ENCODE results near the gene TECR.
A peak's percentile ranks its signal among the peaks of the same experiment; 100 is the strongest.

TECR gene, protein sequence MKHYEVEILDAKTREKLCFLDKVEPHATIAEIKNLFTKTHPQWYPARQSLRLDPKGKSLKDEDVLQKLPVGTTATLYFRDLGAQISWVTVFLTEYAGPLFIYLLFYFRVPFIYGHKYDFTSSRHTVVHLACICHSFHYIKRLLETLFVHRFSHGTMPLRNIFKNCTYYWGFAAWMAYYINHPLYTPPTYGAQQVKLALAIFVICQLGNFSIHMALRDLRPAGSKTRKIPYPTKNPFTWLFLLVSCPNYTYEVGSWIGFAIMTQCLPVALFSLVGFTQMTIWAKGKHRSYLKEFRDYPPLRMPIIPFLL

DNA sequence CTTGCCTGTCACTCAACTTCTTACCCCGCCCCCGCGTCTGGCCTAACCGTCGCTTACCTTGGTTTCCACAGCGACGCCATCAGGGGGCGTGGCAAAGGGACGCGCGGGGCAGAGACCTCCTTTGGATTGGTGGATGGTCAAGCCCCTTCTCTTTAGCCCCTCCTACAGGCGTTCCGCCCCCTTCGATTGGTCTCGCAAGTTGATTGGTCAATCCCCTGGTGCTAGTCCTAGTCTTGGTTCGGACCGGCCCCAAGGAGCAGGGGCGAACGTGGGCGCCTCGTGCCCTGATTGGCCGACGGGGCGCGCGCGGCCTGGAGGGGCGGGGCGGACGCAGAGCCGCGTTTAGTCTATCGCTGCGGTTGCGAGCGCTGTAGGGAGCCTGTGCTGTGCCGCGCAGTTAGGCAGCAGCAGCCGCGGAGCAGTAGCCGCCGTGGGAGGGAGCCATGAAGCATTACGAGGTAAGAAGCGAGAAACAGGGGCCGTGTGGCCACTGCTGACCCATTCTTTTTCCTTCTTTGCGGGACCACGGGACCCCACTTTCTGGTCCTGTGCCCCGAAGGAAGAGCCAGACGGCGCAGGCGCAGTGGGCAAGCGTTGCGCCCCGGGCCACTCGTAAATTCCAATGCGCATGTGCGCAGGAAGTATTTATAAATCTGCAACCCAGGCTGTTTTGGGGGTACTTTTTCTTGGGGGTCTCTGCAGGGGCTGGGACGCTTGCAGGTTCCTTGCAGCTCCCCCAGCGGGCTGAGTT lies at the start of gene TECR:
Gene TECR (plus strand): TSS at position 341 of the 751 bp plus-strand sequence. CDS start 103 bp downstream, at position 444.
- no peaks in the 10 kb centered on the region for H3K9me3 Mint-ChIP-seq

DNA sequence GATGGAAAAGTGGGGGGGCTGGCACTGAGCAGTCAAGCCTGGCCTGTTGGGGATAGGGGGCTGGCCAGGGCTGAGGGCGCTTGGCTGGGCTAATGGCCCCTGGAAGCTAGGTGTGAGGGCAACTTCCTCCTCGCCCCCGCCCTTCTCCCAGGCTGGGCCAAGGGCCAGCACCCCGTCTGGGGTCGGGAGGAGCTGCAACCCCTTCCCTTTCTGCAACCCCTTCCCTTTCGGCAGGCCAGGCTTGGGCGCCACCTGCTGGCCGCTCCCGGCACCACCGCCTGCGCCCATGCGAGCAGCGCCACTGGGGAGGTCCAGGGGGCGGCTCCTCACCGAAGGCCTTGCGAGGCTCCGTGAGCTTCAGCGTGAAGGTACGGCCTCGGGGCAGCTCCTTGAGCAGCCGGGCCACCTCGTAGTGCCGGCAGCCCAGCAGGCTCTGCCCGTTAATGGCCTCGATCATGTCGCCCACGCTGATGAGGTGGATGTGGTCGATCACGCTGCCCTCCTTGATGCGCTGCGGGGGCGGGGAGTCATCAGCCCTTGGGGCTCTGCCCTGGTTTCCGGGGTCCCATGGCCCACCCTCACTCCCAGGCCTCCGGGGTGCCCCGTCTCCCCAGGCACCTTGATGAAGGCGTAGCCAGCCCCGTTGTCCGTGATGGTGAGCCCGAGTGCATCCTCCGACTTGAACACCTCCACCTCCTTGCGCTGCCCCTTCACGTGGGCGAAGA lies 49.3 kb upstream of the TECR start:
- Mint-ChIP-seq H3K36me3 (ENCODE audit: low read depth) (no peaks in the 10 kb centered on the region), H3K4me3 (no peak overlapping the region), H3K27ac (no peak overlapping the region), H3K4me1 (peaks cover 19% of the 10 kb centered on the region), H3K27me3 (peaks cover 2% of the 10 kb centered on the region), H3K9me3 (no peaks in the 10 kb centered on the region)
- peak; percentile 79 for DNase-seq
- peak; percentile 45 for ATAC-seq

More for the DNA sequence above, at the start of gene TECR:
- Mint-ChIP-seq H3K36me3 (ENCODE audit: low read depth) (no peaks in the 10 kb centered on the region), H3K27me3 (no peaks in the 10 kb centered on the region), H3K4me3 (peak within 1 kb of the TSS; percentile 92), H3K4me1 (peaks cover 35% of the 10 kb centered on the region), H3K27ac (peak within 1 kb of the TSS; percentile 97)
- DNase-seq (peak; percentile 100), ATAC-seq (peak; percentile 98)

DNA sequence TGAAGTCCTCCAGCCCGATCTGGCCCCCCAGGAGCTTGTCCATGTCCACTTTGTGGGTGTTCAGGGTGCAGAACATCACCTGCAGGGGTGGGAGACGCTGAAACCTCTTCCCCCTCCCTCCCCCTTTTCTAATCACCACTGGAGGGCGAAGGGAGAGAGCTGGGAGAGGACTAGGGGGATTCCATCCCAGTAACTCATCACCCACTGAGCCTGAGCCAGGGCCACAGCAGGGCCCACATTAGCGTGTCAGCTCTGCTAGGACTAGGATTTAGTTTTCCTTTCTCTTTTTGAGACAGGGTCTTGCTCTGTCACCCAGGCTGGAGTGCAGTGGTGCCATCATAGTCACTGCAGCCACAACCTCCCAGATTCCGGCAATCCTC lies 48.7 kb upstream of the TECR start:
- DNase-seq (no peak), ATAC-seq (no peak)
- Mint-ChIP-seq H3K27me3 (no peaks in the 10 kb centered on the region), H3K9me3 (no peaks in the 10 kb centered on the region), H3K36me3 (ENCODE audit: low read depth) (no peaks in the 10 kb centered on the region), H3K4me1 (peaks cover 14% of the 10 kb centered on the region), H3K4me3 (no peak overlapping the region), H3K27ac (no peak overlapping the region)

DNA sequence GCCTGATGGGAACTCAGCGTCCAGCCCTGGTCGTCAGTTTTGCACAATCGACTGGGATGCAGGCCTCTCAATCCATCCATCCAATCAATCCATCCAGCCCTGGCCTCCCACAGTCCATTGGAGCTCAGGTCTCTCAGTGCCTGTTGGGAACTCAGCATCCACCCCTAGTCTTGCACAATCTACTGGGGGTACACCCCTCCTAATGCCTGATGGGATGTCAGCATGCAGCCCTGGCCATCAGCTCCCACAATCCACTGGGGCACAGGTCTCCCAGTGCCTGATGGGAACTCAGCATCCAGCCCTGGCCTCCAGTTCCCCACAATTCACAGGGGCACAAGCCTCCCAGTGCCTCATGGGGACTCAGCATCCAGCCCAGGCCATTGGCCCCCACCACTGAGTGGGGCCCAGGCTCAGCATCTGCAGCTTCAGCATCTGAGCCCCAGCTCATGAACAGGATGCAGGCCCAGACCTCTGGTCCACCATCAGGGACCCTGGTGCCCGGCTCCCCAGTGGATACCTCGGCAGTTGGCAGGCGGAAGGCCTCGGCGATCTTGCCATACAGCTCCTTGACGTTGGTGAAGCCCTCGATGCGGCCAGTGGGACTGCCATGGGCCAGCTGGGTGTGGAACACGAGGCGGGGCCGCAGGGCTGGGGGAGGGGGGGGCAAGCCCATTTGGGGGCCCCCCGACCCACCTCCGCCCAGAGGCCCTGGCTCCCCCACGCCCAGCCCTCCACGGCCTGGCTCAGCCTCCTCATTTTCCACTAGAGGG lies 47.0 kb upstream of the TECR start:
- Mint-ChIP-seq H3K36me3 (ENCODE audit: low read depth) (no peaks in the 10 kb centered on the region), H3K27me3 (no peaks in the 10 kb centered on the region), H3K4me1 (peaks cover 10% of the 10 kb centered on the region), H3K27ac (no peak overlapping the region), H3K9me3 (no peaks in the 10 kb centered on the region), H3K4me3 (no peak overlapping the region)
- no peak for DNase-seq
- ATAC-seq, result no peak

DNA sequence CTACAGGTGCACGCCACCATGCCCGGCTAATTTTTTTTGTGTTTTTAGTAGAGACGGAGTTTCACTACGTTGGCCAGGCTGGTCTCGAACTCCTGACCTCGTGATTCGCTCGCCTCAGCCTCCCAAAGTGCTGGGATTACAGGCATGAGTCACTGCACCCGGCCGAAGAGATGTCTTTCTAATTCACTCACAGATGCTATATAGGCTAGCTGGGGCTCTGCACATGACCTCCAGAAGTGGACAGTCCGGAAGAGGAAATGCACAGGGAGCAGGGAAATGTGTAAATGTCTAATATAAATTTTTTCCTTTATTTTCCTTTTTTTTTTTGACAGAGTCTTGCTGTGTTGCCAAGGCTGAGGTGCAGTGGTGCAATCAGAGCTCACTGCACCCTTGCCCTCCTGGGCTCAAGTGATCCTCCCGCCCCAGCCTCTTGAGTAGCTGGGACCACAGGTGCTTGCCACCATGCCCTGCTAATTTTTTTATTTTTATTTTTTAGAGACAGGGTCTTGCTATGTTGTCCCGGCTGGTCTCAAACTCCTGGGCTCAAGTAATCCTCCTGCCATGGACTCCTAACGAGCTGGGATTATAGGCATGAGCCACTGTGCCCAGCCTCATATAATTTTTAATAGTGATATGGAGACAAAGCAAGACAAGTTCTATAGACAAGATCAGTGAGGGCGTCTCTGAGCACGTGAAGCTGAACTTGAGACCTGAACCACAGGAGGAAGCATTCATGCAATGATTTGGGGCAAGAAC lies 41.8 kb upstream of the TECR start:
- peaks cover 6% of the 10 kb centered on the region for H3K36me3 Mint-ChIP-seq (ENCODE audit: low read depth)
- no peak for ATAC-seq
- H3K27ac Mint-ChIP-seq, result no peak overlapping the region
- no peaks in the 10 kb centered on the region for H3K27me3 Mint-ChIP-seq
- no peaks in the 10 kb centered on the region for H3K9me3 Mint-ChIP-seq
- no peak overlapping the region for H3K4me3 Mint-ChIP-seq
- no peak for DNase-seq
- H3K4me1 Mint-ChIP-seq, result peaks cover 6% of the 10 kb centered on the region

DNA sequence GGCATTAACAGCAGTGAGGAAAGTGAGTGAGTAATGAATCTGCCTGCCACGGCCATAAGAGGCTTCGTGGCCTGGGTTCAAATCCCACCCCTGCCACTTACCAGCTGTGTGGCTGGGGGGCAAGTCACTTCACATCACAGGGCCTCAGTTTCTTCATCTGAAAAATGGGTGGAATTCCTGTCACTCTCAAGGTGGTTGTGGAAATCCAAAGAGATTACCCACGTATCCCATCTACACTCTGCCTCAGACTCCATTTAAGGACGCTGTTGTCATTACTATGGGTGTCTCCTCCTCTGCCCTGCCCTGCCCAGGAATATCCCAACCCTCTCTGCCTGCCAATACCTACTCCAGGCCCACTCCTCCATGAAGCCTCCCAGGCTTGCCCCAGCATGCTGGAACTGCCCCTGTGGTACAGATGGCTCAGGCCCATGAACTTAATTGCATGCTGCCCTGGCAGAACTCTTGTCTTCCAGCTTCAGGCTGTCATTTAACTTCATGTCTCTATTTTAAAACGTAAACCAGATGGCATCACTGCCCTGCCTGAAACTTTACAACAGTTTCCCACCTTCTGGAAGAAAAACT lies 36.5 kb upstream of the TECR start:
- Mint-ChIP-seq H3K4me3 (no peak overlapping the region), H3K27me3 (peaks cover 2% of the 10 kb centered on the region), H3K9me3 (no peaks in the 10 kb centered on the region), H3K27ac (no peak overlapping the region), H3K4me1 (peaks cover 18% of the 10 kb centered on the region), H3K36me3 (ENCODE audit: low read depth) (peaks cover 6% of the 10 kb centered on the region)
- DNase-seq (no peak), ATAC-seq (no peak)

DNA sequence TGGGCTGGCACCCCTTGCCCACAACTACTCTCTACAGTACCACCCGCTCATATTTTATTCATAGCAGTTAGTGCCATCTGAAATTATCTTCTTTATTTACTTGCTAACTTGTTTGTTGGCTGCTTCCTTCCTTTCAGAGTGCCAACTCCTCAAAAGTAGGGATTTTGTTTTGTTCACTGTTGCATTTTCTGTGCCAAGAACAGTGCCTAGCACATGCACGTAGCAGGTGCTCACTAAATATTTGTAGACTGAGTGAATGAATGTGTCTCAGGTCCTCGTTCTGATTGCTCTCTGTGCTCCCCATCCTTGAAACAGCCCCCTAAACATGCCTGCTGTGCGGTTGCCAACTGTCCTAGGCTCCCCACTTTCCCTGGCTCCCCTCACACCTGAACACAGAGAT lies 35.0 kb upstream of the TECR start:
- H3K4me1 Mint-ChIP-seq, result peaks cover 18% of the 10 kb centered on the region
- DNase-seq (no peak), ATAC-seq (no peak)
- H3K4me3 Mint-ChIP-seq, result peak overlapping the region; percentile 55
- no peak overlapping the region for H3K27ac Mint-ChIP-seq
- H3K9me3 Mint-ChIP-seq, result no peaks in the 10 kb centered on the region
- H3K27me3 Mint-ChIP-seq, result peaks cover 2% of the 10 kb centered on the region
- peaks cover 3% of the 10 kb centered on the region for H3K36me3 Mint-ChIP-seq (ENCODE audit: low read depth)

DNA sequence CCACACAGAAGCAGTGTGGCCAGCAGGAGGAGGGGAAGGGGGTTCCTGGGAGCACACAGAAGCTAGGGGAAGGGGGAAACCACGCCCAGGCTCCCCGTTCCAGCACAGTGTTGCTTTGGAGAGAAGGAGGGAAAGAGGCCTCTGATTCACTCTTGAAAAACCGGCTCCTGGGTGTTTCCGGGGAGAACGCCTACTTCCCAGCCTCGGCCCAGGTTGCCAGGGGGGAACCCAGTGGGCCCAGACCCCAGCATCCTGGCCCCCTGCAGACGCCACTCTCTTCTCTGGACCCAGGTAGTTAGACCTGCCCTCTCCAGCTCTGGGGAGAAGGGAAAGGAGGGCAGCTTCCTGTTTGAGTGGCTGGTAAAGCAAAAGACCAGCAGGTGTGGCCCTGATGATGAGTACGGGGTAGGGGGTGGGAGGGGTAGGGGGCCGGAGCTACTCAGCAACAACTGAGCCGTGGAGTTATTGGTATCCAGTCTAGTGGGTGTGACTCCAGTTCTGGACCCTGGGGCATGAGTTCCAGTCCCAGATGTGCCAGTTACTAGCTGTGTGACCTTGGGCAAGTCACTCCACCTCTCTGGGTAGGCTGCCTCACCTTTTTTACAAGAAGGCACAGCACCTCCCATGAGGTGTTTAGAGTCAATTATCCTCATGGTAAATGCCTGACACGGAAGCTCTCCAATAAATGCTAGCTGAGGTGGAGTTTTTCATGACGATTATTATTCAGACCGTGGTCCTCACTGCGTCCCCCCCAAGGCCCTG lies 34.3 kb upstream of the TECR start:
- Mint-ChIP-seq H3K27ac (peak overlapping the region; percentile 78), H3K4me3 (peak overlapping the region; percentile 79), H3K27me3 (peaks cover 2% of the 10 kb centered on the region), H3K36me3 (ENCODE audit: low read depth) (no peaks in the 10 kb centered on the region), H3K9me3 (no peaks in the 10 kb centered on the region), H3K4me1 (peaks cover 18% of the 10 kb centered on the region)
- ATAC-seq, result no peak
- no peak for DNase-seq

DNA sequence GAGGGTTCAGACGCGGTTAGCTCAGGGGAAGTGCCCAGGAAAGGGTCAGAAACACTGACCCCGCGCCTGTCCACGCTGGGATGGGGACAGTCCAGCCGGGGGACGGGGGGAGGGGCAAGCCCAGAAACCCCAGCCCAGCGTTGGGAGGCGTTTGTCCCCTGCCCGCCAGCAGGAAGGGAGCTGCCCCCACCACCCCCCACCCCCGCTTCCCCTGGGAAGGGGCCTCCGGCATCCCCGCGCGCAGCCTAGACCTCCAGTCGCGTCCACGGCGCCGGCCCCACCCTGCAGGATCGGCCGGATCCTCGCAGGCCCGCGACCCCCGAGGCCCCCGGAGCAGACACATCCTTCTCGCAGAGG lies 33.7 kb upstream of the TECR start:
- Mint-ChIP-seq H3K27ac (peak overlapping the region; percentile 78), H3K4me3 (peak overlapping the region; percentile 79), H3K4me1 (peaks cover 18% of the 10 kb centered on the region), H3K27me3 (peaks cover 2% of the 10 kb centered on the region), H3K36me3 (ENCODE audit: low read depth) (no peaks in the 10 kb centered on the region), H3K9me3 (no peaks in the 10 kb centered on the region)
- ATAC-seq (no peak), DNase-seq (no peak)

DNA sequence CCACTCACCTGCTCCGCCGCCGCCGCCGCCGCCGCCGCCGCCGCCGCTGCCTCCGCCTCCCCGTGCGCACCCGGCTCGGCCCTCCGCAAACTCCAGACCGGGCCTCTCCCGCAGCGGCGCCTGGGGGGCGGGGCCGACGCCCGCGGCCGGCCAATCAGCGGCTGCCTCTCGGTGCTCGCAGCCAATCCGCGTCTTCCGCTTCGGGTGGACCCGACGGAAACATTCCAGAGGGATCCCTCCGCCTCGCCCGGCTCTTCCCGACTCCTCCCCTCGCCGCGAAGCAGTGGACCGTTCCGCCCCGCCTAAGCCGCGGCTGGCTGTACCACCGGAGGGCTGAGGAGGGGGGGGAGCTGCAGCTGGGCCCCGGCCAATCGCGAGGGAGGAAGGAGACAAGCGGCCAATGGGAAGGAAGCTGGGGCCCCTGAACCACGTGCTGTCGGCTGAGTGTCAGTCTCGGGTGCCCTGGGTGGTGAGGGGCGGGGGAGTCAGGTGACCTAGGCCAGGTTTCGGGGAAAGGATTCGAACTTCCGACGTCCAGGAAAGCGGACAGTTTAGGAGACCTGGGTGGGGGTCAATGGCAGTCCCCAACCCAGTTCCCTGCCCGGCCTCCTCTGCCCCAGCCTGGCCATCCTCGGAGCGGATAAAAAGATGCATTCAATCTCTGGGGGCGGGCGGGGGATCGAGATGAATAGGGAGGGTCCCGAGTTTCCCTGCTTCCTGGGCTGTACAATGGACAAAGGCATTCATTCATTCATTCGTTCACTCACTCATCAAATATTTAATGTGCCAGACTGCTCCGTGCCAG lies 33.2 kb upstream of the TECR start, which contains the start of gene GIPC1:
Gene GIPC1 (minus strand): TSS at position 99 of the 805 bp plus-strand sequence. CDS start 13,151 bp downstream, outside the sequence.
- no peaks in the 10 kb centered on the region for H3K36me3 Mint-ChIP-seq (ENCODE audit: low read depth)
- peak within 1 kb of the TSS; percentile 79 for H3K4me3 Mint-ChIP-seq
- no peaks in the 10 kb centered on the region for H3K9me3 Mint-ChIP-seq
- H3K4me1 Mint-ChIP-seq, result peaks cover 18% of the 10 kb centered on the region
- peaks cover 2% of the 10 kb centered on the region for H3K27me3 Mint-ChIP-seq
- peak within 1 kb of the TSS; percentile 78 for H3K27ac Mint-ChIP-seq
- DNase-seq (peak; percentile 85), ATAC-seq (peak; percentile 89)

DNA sequence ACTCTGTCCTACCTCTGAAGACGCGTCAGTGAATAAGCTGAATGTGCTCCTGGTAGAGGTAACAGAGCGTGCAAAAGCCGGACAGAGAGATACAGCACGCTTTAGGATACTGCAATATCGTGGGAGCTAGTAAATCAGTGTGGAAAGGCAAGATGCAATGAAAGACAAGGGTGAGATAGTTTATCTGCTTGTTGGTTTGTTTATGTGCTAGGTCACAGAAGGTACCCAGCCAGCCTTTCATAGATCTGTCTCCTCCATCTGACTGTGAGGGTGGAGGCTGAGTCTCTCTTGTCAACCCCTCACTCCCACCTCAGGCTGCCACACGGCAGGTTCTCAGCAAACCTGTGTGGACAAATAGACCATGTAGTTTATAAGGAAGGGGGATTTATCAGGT lies 32.6 kb upstream of the TECR start:
- Mint-ChIP-seq H3K4me3 (peak overlapping the region; percentile 79), H3K27ac (peak overlapping the region; percentile 48), H3K9me3 (no peaks in the 10 kb centered on the region), H3K36me3 (ENCODE audit: low read depth) (no peaks in the 10 kb centered on the region), H3K27me3 (peaks cover 2% of the 10 kb centered on the region), H3K4me1 (peaks cover 18% of the 10 kb centered on the region)
- DNase-seq (no peak), ATAC-seq (no peak)

DNA sequence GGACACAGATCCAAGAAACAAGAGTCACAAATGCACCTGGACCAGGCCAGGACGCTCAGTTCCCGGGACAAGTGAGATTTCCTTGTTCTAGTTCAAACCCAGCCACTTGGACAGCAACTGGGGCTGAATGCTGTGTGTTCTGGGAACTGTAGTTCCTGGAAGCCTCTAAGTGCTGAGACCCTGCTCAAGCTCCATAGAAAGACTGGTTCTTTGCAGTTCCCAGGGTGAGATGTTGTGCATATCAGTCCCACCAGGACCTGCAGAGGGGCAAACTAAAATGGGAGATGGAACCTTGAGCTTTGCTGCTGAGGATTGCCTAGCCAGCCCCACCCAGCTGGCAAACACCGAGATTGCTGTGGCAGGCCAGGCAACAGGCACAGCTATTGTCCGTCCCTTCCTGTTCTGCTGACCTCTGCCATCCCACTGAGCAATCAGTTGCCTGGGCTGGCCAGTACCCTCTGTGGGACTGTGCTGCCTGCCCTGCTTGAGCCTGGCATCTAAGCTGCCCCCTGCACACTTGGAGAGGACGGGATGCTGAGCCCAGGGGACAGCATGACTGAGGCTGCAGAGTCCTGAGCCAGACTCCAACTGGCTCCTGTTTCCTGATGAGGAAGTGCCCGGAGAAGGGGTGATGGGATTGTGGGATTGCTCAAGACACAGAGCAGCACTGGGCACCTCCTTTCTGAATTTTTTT lies 32.0 kb upstream of the TECR start:
- Mint-ChIP-seq H3K4me1 (peaks cover 18% of the 10 kb centered on the region), H3K27me3 (peaks cover 2% of the 10 kb centered on the region), H3K4me3 (peak overlapping the region; percentile 79), H3K27ac (peak overlapping the region; percentile 48), H3K36me3 (ENCODE audit: low read depth) (no peaks in the 10 kb centered on the region), H3K9me3 (no peaks in the 10 kb centered on the region)
- DNase-seq (no peak), ATAC-seq (no peak)

All from activated naive CD8-positive, alpha-beta T cell treated with anti-CD3 and anti-CD28 coated beads, Interleukin-2, amount 50 U/mL, for 24 hours (primary cell).